Thyroid gland (tissue), 4 donors: ENCODE data around the gene KHDC4.

ENCODE experiments used
- CTCF ChIP-seq, 6 experiments: fragments of 200-600 bp in 3 of 6; fragments of 450-650 bp in 3 of 6; sonication (generic) in 3 of 6; IDR thresholded peaks; one replicate each; pipeline ENCODE4 v1.5.1; 2016 to 2019; ENCODE audit warnings: antibody characterized with exemption in 6 of 6, mild to moderate bottlenecking in 2 of 6, inconsistent platforms in 1 of 6, moderate library complexity in 1 of 6
- POLR2A ChIP-seq, 2 donors: fragments of 450-650 bp; IDR thresholded peaks; one replicate each; pipeline ENCODE4 v1.6.1; 2017; ENCODE audit warnings: antibody characterized with exemption in 2 of 2, mild to moderate bottlenecking in 2 of 2, moderate library complexity in 1 of 2

GRCh38 chr1:155960081-155960745 lies 26.0 kb upstream of the KHDC4 start:
- TF ChIP-seq CTCF (IDR thresholded peaks at IDR 0.05) (no peak), POLR2A (IDR thresholded peaks at IDR 0.05) (no peak)
